HepG2 (cell line): ENCODE data around the gene SETD1B. TPM values are rescaled to one million over a fixed set of nuclear protein-coding genes. Genes with fewer than 3 reads are reported as not detected.

Source experiments
- CEBPG ChIP-seq: IDR thresholded peaks from 2 replicates; pipeline ENCODE4 v1.6.1; 2016
- FOSL1 ChIP-seq: sonication (generic); formaldehyde crosslinking; IDR thresholded peaks from 2 replicates; pipeline ENCODE4 v1.9.0; 2021; ENCODE audit warnings: missing genetic modification reagents, borderline replicate concordance
- HMGXB3 ChIP-seq: sonication (generic); formaldehyde crosslinking; IDR thresholded peaks from 2 replicates; pipeline ENCODE4 v1.4.0; 2020; ENCODE audit warnings: missing genetic modification reagents, borderline replicate concordance
- HOXA7 ChIP-seq: sonication (generic); formaldehyde crosslinking; IDR thresholded peaks from 2 replicates; pipeline ENCODE4 v1.8.1; 2022; ENCODE audit warnings: mild to moderate bottlenecking, missing genetic modification reagents, moderate library complexity
- JARID2 ChIP-seq: sonication (generic); formaldehyde crosslinking; IDR thresholded peaks from 2 replicates; pipeline ENCODE4 v1.8.1; 2023; ENCODE audit warnings: missing genetic modification reagents, inconsistent platforms; ENCODE audit not compliant: insufficient replicate concordance
- MIER2 ChIP-seq: IDR thresholded peaks from 2 replicates; pipeline ENCODE4 v1.6.1; 2016; ENCODE audit warnings: missing biosample characterization, missing genetic modification reagents
- NRL ChIP-seq: sonication (generic); formaldehyde crosslinking; IDR thresholded peaks from 2 replicates; pipeline ENCODE4 v1.5.0; 2020; ENCODE audit warnings: missing genetic modification reagents, mild to moderate bottlenecking, moderate library complexity, borderline replicate concordance
- SRF ChIP-seq: IDR thresholded peaks from 2 replicates; pipeline ENCODE4 v1.6.1; 2011; ENCODE audit warnings: mild to moderate bottlenecking, low read depth, low read length, moderate library complexity
- ZBTB38 ChIP-seq: sonication (generic); formaldehyde crosslinking; IDR thresholded peaks from 2 replicates; pipeline ENCODE4 v1.5.1; 2020; ENCODE audit warnings: mild to moderate bottlenecking, missing genetic modification reagents
- ZBTB4 ChIP-seq: sonication (generic); formaldehyde crosslinking; IDR thresholded peaks from 2 replicates; pipeline ENCODE4 v1.4.0; 2020; ENCODE audit warnings: missing genetic modification reagents, mild to moderate bottlenecking, borderline replicate concordance
- ZNF367 ChIP-seq: sonication (generic); formaldehyde crosslinking; IDR thresholded peaks from 2 replicates; pipeline ENCODE4 v1.4.0; 2020; ENCODE audit warnings: missing genetic modification reagents, borderline replicate concordance
- ZNF44 ChIP-seq: sonication (generic); formaldehyde crosslinking; IDR thresholded peaks from 2 replicates; pipeline ENCODE4 v1.5.1; 2020; ENCODE audit warnings: mild to moderate bottlenecking, missing genetic modification reagents
- ZNF878 ChIP-seq: sonication (generic); formaldehyde crosslinking; IDR thresholded peaks from 2 replicates; pipeline ENCODE4 v1.8.1; 2023; ENCODE audit warnings: mild to moderate bottlenecking, missing genetic modification reagents, moderate library complexity
- polyA plus RNA-seq, 8 experiments: library from polyadenylated mRNA; depleted of rRNA in 3 of 8; stranded (reverse) in 7 of 8; unstranded in 1 of 8; fragments of >200 nt; fragmentation: Illumina TruSeq in 4 of 8; extraction: Trizol in 4 of 8; gene quantifications; 2 replicates each; pipeline versions ENCODE4 v1.2.1 to v1.2.3, GENCODE V29; 2011 to 2016; ENCODE audit warnings: low read depth in 4 of 8, missing spikeins in 1 of 8, mixed read lengths in 1 of 8; ENCODE audit not compliant: insufficient read depth in 1 of 8
- total RNA-seq, 5 experiments: library from RNA; depleted of rRNA; stranded (reverse); fragments of >200 nt; fragmentation: Illumina TruSeq; extraction: Trizol; gene quantifications; 2 replicates each; pipeline ENCODE4 v1.2.3, GENCODE V29; 2016; ENCODE audit warnings: low read depth in 1 of 5
- TF ChIP-seq, protein P1 (sequence below): sonication (generic); formaldehyde crosslinking; IDR thresholded peaks from 2 replicates; pipeline ENCODE4 v1.8.1; 2023; ENCODE audit warnings: missing genetic modification reagents, inconsistent platforms, borderline replicate concordance
- TF ChIP-seq, protein P2 (sequence below): sonication (generic); formaldehyde crosslinking; IDR thresholded peaks from 2 replicates; pipeline ENCODE4 v1.9.0; 2021; ENCODE audit warnings: missing genetic modification reagents, mild to moderate bottlenecking, borderline replicate concordance

The SETD1B gene
- total and polyA plus RNA-seq, 2 of the 13 experiments (the other 11 are each of a cell fraction or from before 2014, with no cell fraction given), result 1.1 to 1.4 TPM

- no peak; the same call in 1 of the 2 replicates for TF ChIP-seq HMGXB3 (CRISPR knock-in tag)
- TF ChIP-seq, protein P1, sequence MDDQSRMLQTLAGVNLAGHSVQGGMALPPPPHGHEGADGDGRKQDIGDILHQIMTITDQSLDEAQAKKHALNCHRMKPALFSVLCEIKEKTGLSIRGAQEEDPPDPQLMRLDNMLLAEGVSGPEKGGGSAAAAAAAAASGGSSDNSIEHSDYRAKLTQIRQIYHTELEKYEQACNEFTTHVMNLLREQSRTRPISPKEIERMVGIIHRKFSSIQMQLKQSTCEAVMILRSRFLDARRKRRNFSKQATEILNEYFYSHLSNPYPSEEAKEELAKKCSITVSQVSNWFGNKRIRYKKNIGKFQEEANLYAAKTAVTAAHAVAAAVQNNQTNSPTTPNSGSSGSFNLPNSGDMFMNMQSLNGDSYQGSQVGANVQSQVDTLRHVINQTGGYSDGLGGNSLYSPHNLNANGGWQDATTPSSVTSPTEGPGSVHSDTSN (CRISPR knock-in tag), result no peak
- no peak for TF ChIP-seq CEBPG
- no peak for TF ChIP-seq ZNF367 (CRISPR knock-in tag)
- no peak for TF ChIP-seq ZBTB4
- TF ChIP-seq ZNF44, result no peak
- TF ChIP-seq MIER2 (CRISPR knock-in tag), result no peak
- TF ChIP-seq JARID2, result no peak
- no peak for TF ChIP-seq NRL
- no peak for TF ChIP-seq ZNF878 (CRISPR knock-in tag)
- peak; percentile 64; the same call in 1 of the 2 replicates for TF ChIP-seq FOSL1 (CRISPR knock-in tag)
- TF ChIP-seq HOXA7 (CRISPR knock-in tag), result no peak
- TF ChIP-seq ZBTB38, result no peak; the same call in 1 of the 2 replicates
- TF ChIP-seq, protein P2, sequence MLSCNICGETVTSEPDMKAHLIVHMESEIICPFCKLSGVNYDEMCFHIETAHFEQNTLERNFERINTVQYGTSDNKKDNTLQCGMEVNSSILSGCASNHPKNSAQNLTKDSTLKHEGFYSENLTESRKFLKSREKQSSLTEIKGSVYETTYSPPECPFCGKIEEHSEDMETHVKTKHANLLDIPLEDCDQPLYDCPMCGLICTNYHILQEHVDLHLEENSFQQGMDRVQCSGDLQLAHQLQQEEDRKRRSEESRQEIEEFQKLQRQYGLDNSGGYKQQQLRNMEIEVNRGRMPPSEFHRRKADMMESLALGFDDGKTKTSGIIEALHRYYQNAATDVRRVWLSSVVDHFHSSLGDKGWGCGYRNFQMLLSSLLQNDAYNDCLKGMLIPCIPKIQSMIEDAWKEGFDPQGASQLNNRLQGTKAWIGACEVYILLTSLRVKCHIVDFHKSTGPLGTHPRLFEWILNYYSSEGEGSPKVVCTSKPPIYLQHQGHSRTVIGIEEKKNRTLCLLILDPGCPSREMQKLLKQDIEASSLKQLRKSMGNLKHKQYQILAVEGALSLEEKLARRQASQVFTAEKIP (CRISPR knock-in tag), result no peak
- no peak for TF ChIP-seq SRF
These were observed 3.7 kb upstream of the SETD1B start (continued) for GRCh38 chr12:121799842-121800693.
